HG03039 (cell line): ENCODE results near the gene ADAM33.

Experiments used
- ATAC-seq: cut with Tn5 transposase; IDR thresholded peaks from one replicate; pipeline ENCODE4 v1.9.1; 2021; ENCODE audit warnings: mild to moderate bottlenecking, moderate library complexity; ENCODE audit not compliant: unreplicated experiment

Gene ADAM33

GRCh38 chr20:3681931-3682781, at the start of gene ADAM33:
TSS of gene ADAM33 (minus strand) at chr20:3682010. CDS start at chr20:3682004, 6 bp downstream.
- ATAC-seq = no peak

GRCh38 chr20:3730803-3731672, 49.2 kb upstream of the ADAM33 start:
- no peak for ATAC-seq

- ATAC-seq = no peak
Measured at GRCh38 chr20:3729811-3730540, 48.2 kb upstream of the ADAM33 start.

- ATAC-seq = no peak
Measured at GRCh38 chr20:3729378-3729777, 47.6 kb upstream of the ADAM33 start.

GRCh38 chr20:3728876-3729275, 47.1 kb upstream of the ADAM33 start:
- ATAC-seq = no peak

- ATAC-seq = no peak
Measured at GRCh38 chr20:3728354-3728753, 46.5 kb upstream of the ADAM33 start.

GRCh38 chr20:3727401-3728021, 45.7 kb upstream of the ADAM33 start:
- no peak for ATAC-seq

- ATAC-seq = no peak
Measured at GRCh38 chr20:3724356-3724755, 42.5 kb upstream of the ADAM33 start.

GRCh38 chr20:3723284-3723683, 41.5 kb upstream of the ADAM33 start:
- no peak for ATAC-seq

GRCh38 chr20:3721912-3722311, 40.1 kb upstream of the ADAM33 start:
- no peak for ATAC-seq

- ATAC-seq = no peak
Measured at GRCh38 chr20:3720626-3721025, 38.8 kb upstream of the ADAM33 start.

GRCh38 chr20:3720068-3720467, 38.3 kb upstream of the ADAM33 start:
- no peak for ATAC-seq

- ATAC-seq = no peak
Measured at GRCh38 chr20:3719046-3719445, 37.2 kb upstream of the ADAM33 start.

- ATAC-seq = no peak
Measured at GRCh38 chr20:3716195-3716834, 34.5 kb upstream of the ADAM33 start.

GRCh38 chr20:3714092-3714491, 32.3 kb upstream of the ADAM33 start:
- no peak for ATAC-seq

- ATAC-seq = no peak
Measured at GRCh38 chr20:3712279-3712873, 30.6 kb upstream of the ADAM33 start, which contains the start of gene SIGLEC1. TSS of gene SIGLEC1 (minus strand) at chr20:3712600. CDS start at chr20:3707128, 5,472 bp downstream.

GRCh38 chr20:3711484-3711941, 29.7 kb upstream of the ADAM33 start:
- no peak for ATAC-seq

- no peak for ATAC-seq
Measured at GRCh38 chr20:3710703-3711483, 29.1 kb upstream of the ADAM33 start.

GRCh38 chr20:3710011-3710466, 28.2 kb upstream of the ADAM33 start:
- no peak for ATAC-seq
